Ovary (tissue), 3 donors: ENCODE measurements around the gene HECW1.

Experiments
- CTCF ChIP-seq, 3 donors: fragments of 450-650 bp in 2 of 3; fragments of 200-600 bp in 1 of 3; IDR thresholded peaks; one replicate each; pipeline versions ENCODE4 v1.5.1 to v1.8.0; 2016 to 2022; ENCODE audit warnings: antibody characterized with exemption in 3 of 3, mild to moderate bottlenecking in 1 of 3
- EP300 ChIP-seq: sonication (generic); formaldehyde crosslinking; IDR thresholded peaks from one replicate; pipeline ENCODE4 v1.6.1; 2017; ENCODE audit warnings: antibody characterized with exemption
- POLR2A ChIP-seq: fragments of 450-650 bp; IDR thresholded peaks from one replicate; pipeline ENCODE4 v1.6.1; 2017; ENCODE audit warnings: antibody characterized with exemption, mild to moderate bottlenecking, moderate library complexity
- donor health status: DM: no; HTN: no; CAD: no.

GRCh38 chr7:43456200-43456599, 343.8 kb downstream of the HECW1 start:
- TF ChIP-seq CTCF (IDR thresholded peaks at IDR 0.05), result no peak
- no peak for TF ChIP-seq POLR2A
- TF ChIP-seq EP300, result no peak
